Measurements from ENCODE around the gene OLFML1.

The OLFML1 gene

DNA sequence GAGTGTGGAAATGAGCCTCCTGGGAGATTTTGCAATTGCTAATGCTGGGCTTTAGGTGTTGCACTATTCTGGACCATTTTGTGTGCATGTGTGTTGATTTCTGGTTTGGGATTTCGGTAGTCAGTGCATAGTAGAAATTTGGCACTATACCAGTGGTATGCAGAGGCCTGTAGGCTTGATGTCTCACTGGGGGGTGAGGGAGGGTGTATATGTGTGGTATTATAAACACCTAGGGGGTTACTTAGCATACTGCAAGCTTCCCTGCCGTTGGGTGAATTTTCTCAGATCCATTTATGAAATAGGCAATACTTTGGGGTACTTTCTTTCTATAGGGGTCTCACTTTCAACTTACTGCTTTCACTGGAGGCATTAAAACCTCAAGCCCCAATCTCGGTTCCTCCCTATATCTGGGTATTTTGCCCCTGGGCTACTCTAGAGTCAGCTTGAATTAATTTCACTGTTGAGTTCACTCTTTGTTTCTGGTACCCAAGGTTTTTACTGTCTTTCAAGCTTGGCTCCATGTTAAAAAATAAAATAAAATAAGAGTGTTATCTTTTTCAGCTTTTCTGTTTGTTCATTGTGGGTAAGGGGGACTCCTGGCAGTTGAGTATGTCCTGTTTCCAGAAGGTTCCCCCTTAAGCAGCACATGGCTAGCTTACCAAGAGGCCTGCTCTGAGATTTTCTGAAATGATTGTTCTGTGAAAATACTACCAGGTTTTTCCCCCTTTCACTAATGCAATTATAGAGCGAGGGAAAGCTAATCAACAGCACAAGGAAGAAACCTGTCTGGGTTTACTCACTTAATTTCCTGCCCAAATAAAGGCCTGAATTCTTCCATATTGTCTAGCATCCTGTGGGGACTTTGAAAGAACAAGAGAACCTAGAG is 74.3 kb downstream of the OLFML1 start:
- DNase-seq = no peak
- TF ChIP-seq GATA1 (IDR thresholded peaks at IDR 0.05; ENCODE audit: low read depth, low read length) (no peak), POLR2A (IDR thresholded peaks at IDR 0.05; ENCODE audit: low read length) (no peak)
